Limb (tissue), 2 donors: ENCODE results near the gene HS1BP3.
A peak's percentile ranks its signal among the peaks of the same experiment; 100 is the strongest.

Experiments used
- DNase-seq, 2 donors: peaks; one replicate each; pipeline ENCODE4 v3.0.0-alpha.2; 2016; ENCODE audit errors: extremely low spot score in 2 of 2

HS1BP3 gene

GRCh38 chr2:20618886-20619521, 31.9 kb downstream of the HS1BP3 start:
- no peak for DNase-seq

DNA sequence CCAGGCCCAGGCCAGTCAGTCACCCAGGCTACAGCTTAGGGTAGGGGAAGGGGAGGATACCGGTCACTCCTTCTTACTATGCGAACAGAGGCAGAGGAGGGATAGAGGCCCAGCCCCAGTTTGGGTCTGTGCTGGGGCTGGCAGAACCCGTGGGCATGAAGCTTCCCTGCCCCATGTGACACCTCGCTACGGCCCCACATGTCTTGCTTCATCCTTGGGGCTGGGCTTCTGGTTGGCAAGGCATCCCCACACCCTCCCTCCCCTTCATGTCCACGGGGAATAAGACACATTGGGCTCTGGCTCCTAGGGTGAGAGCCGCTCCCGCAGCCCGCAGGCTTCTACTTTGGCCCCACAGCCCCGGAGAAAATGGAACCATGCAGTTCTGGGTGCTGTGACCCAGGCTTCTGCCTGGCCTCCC, 32.4 kb downstream of the HS1BP3 start:
- DNase-seq, result no peak

- DNase-seq, result peak; percentile 81 to 85
Measured at GRCh38 chr2:20617892-20618467, 32.9 kb downstream of the HS1BP3 start.

DNA sequence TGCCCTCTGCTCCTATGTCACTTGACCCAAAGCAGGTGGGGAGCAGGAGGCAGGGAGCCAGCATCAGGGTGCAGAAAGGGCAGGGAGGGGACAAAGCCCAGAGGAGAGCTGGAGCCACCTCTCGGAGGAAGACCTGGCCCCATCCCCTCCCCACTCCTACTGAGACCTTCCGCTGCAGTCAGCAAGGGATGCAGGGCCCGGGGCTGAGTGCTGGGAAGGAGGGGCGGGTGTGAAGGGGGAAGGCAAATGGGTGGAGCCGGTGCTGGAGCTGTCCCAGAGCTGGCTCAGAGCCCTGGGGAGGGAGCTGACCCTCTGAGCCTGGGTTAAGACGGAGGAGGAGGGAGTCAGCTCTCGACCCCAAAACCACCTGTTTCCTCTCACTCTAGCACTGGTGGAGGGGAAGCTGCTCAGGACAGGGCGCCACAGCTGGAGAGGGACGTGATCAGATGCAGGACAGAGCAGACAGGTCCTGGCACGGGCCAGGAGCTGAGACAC, 33.8 kb downstream of the HS1BP3 start:
- no peak for DNase-seq

- DNase-seq, result no peak
Measured at GRCh38 chr2:20616341-20616871, 34.5 kb downstream of the HS1BP3 start.

- DNase-seq, result no peak
Measured at GRCh38 chr2:20615466-20616241, 35.2 kb downstream of the HS1BP3 start.

DNA sequence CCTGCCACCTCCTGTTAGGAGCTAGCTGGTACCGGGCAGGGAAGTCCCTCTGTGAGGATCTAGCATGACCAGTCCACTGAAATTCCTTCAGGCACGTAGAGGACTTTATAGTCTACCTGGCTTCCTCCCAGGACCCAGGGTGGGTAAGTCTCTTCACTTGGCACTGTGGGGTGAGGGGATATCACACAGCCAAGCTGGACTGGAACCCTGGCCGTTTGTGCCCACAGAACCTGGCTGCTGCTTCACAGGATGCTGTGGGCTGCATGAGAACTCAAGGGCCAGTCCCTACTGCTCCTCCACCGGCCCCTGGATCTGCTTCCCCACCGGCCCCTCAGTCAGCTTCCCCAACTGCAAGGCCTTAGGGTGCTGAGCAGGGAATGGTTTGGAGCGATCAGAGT, 35.8 kb downstream of the HS1BP3 start:
- no peak for DNase-seq

DNA sequence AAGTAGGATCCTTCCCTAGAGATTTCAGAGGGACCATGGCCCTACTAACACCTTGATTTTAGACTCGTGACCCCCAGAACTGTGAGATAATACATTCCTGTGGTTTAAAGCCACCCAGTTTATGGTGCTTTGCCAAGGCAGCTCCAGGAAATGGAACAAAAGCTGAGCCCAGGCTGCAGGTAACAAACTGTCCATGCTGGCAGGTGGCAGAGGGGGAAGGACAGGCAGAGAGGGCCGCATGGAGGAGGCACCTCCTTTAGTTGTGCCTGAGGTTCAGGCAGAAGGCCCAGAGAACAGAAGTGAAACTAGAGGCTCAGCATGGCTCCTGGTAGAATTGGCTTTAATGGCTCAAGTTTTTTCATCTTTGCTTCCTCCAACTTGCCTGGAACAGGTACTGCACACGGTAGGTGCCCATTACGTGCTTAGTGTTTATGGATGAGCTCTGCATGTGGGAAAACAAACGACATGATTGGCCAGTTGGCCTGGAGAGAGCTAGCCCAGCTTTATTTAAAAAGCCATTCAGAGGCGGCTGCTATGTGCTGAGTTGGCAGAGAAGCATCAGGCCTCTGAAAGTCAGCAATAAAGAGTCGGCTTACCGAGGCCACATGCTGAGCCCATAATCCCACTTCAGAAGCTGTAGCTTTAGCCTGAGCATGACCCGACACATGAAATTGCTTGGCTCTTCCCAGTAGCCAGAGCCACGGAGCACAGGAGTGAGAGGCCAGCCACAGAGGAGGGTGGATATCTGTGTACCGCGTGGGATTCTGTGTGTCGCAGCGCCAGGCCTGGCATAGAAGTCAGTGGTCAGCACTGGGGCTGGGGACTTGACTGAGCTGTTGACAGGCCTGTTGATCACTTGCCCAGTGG, 36.5 kb downstream of the HS1BP3 start:
- no peak for DNase-seq

DNA sequence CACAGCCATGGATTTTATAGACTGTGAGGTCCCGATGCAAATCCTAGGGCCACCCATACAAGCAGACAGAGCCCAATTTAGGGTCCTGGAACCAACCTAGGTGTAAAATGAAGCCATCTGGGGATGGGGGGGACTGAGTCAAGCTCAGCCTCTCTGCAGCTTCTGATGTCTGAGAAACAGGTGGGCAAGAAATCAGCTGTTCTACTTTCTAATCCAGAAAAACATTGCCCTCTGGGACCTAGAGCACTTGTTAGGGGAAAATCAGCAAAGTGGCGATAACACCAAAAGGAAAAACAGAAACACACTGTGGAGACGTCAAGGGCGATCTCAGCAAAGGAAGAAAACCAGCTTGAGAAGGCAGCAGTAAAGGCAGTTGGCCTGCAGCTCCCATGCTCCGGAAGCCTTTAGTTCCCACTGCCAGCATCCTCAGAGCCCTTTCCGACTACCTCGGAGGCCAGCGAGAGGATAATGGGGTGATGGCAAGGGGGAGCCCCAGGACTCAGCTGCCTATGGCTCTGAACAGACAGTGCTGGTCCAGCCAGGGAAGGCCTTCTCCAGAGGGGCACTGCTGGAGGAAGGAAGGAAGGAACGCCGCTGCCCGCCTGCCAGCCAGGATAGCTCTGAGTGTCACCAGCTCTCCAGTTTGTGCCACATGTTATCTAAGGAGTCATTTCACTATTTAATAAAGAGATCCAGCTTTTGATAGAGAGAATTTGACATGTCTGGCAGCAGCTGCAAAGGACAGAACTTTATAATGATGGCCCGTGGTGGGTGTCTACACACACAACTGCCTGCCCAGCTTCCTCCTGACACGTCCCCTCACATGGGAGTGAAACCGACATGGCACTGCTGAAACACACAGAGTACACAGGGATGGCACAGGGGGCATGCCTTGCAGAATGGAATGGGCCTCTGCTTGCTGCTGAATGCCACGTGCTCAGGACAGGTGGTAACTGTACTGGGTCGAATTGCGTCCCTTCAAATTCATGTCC, 37.7 kb downstream of the HS1BP3 start:
- no peak for DNase-seq

GRCh38 chr2:20611844-20612356, 39.0 kb downstream of the HS1BP3 start:
- DNase-seq, result no peak

DNA sequence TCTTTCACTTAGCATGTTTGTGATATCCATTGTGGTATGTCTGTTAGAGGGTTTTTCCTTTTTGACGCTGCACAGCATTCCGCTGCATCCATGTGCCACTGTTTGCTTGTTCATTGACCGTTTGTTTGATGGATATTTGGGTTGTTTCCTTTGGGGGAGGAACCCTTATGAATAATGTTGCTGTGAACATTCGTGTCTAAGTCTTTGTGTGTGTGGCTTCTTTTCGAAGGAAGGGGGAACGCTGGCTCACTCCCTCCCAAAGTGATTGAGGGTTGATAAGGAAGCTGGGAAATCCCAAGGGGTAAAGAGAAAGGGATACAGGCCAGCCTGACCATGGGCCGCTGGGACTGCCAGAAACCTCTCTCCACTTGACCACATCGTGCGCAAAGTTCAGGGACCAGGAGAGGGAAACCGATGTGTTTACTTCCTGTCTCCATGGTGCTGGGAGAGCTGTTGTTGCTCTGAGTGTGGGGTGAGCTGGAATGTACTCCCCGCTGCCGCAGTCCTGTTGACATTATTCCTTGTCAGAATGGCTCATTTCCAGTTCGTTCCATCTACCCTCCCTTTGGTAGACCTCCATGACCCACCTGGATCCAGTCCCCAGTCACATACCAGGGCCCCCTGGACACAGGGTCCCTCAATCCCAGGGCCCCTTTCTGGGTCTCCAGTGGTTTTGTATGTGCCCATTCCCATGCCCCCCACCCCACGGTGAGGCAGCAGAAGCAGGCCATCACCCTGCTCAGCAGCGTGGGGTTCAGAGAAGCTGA, 39.6 kb downstream of the HS1BP3 start:
- peak in 1 of 2 donors; percentile 64 for DNase-seq

GRCh38 chr2:20609995-20610357, 40.9 kb downstream of the HS1BP3 start:
- DNase-seq, result no peak

DNA sequence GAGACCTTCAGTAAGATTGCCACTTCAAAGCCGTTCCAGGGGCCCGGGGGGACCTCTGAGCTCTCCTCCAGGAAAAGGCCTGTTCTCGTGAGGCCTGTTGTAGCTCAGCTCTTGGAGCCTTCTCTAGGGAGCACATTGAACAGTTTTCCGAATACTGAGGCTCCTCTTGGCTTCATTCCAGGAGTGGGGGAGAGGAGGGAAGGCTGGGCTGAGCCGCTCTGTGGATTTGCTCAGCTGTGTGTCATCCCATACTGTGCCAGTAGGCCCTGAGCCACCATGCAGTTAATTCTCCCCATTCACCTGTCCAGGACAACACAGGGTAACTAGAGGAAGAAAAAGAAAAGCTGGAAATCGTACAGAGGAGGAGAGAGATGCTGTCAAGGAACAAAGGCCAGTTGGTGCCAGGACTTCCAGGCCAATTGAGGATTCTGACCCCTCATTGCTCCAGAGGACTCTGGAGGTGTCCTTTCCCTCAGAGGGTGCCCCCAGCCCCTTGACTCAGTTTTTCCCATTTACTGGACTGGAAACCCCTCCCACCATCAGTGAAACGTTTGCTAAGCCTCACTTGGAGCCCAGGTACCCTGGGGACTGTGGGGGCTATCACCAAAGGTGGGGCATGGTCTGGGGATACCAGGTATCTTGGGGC, 41.4 kb downstream of the HS1BP3 start:
- DNase-seq, result peak; percentile 51 to 68

- no peak for DNase-seq
Measured at GRCh38 chr2:20608666-20609348, 42.1 kb downstream of the HS1BP3 start.

DNA sequence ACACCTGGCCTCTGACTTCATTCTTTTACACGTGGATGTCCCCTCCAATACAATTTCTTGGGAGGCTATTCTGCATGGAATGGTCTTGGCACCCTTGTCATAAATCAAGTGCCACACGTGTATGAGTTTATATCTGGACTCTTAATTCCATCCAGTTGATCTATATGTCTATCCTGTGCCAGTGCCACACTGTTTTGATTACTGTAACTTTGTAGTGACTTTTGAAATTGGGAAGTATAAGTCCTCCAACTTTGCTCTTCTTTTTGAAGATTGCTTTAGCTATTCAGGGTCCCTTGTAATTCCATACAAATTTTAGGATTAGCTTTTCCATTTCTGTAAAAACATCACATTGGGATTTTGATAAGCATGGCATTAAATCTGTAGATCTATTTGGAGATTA, 43.5 kb downstream of the HS1BP3 start:
- DNase-seq, result no peak

- DNase-seq, result no peak
Measured at GRCh38 chr2:20606198-20606597, 44.7 kb downstream of the HS1BP3 start.

GRCh38 chr2:20604951-20605381, 45.9 kb downstream of the HS1BP3 start:
- peak in 1 of 2 donors; percentile 60 for DNase-seq

GRCh38 chr2:20604401-20604911, 46.4 kb downstream of the HS1BP3 start:
- no peak for DNase-seq
